Hepatocyte (in vitro differentiated cells): Measurements from ENCODE around the gene TSPAN33. TPM values are rescaled to one million over a fixed set of nuclear protein-coding genes. Genes with fewer than 3 reads are reported as not detected.

ENCODE experiments used
- DNase-seq: peaks from one replicate; pipeline ENCODE4 v3.0.0-alpha.2; 2016; ENCODE audit warnings: low spot score
- H2AFZ ChIP-seq: fragments of 200-600 bp; sonication (generic); 2 replicates; pipeline ENCODE4 v1.6.0; 2016; ENCODE audit warnings: antibody characterized with exemption, mild to moderate bottlenecking
- H3K27ac ChIP-seq: fragments of 200-600 bp; sonication (generic); 2 replicates; pipeline ENCODE4 v1.5.1; 2016; ENCODE audit warnings: mild to moderate bottlenecking
- H3K27me3 ChIP-seq: fragments of 200-600 bp; sonication (generic); 2 replicates; pipeline ENCODE4 v1.6.1; 2016
- H3K36me3 ChIP-seq: fragments of 200-600 bp; sonication (generic); replicated peaks from 2 replicates; pipeline ENCODE4 v1.5.1; 2016; ENCODE audit warnings: low read depth; ENCODE audit not compliant: insufficient read depth
- H3K4me1 ChIP-seq: fragments of 200-600 bp; sonication (generic); 2 replicates; pipeline ENCODE4 v1.5.1; 2016; ENCODE audit warnings: mild to moderate bottlenecking, moderate library complexity; ENCODE audit not compliant: insufficient read depth
- H3K4me2 ChIP-seq: fragments of 200-600 bp; sonication (generic); 2 replicates; pipeline ENCODE4 v1.6.0; 2016
- H3K4me3 ChIP-seq: fragments of 200-600 bp; sonication (generic); 2 replicates; pipeline ENCODE4 v1.5.1; 2016; ENCODE audit warnings: mild to moderate bottlenecking
- H3K79me2 ChIP-seq: fragments of 200-600 bp; sonication (generic); 2 replicates; pipeline ENCODE4 v1.6.0; 2017; ENCODE audit warnings: mild to moderate bottlenecking
- H3K9me2 ChIP-seq: fragments of 200-600 bp; sonication (generic); replicated peaks from 2 replicates; pipeline ENCODE4 v1.6.0; 2017; ENCODE audit warnings: mild to moderate bottlenecking; ENCODE audit not compliant: insufficient read depth
- H3K9me3 ChIP-seq: fragments of 200-600 bp; sonication (generic); 2 replicates; pipeline ENCODE4 v1.5.1; 2016; ENCODE audit warnings: low read depth, mild to moderate bottlenecking
- H4K20me1 ChIP-seq: fragments of 200-600 bp; sonication (generic); 2 replicates; pipeline ENCODE4 v1.6.0; 2016; ENCODE audit warnings: mild to moderate bottlenecking; ENCODE audit not compliant: insufficient read depth, poor library complexity, severe bottlenecking
- EZH2 ChIP-seq: fragments of 200-600 bp; sonication (generic); IDR thresholded peaks from 2 replicates; pipeline ENCODE4 v1.6.1; 2016; ENCODE audit warnings: antibody characterized with exemption, mild to moderate bottlenecking, borderline replicate concordance
- EZH2phosphoT487 ChIP-seq: fragments of 200-600 bp; sonication (generic); IDR thresholded peaks from one replicate; pipeline ENCODE4 v1.6.1; 2018; ENCODE audit warnings: antibody characterized with exemption, mild to moderate bottlenecking, low read depth, moderate library complexity; ENCODE audit not compliant: unreplicated experiment, severe bottlenecking
- WGBS: methylation state at CpG from one replicate; pipeline ENCODE4 v1.1.6; 2016; ENCODE audit warnings: low lambda C conversion rate; ENCODE audit errors: missing lambda C conversion rate; 5-methylcytosine and 5-hydroxymethylcytosine counted together
- polyA plus RNA-seq: library from polyadenylated mRNA; unstranded; fragments of >200 nt; fragmentation: Nextera tagmentation; extraction: Ambion mirVana; gene quantifications from 2 replicates; pipeline ENCODE4 v1.2.1, GENCODE V29; 2016
- total RNA-seq: library from RNA; depleted of rRNA; stranded (reverse); fragments of >200 nt; gene quantifications from 2 replicates; pipeline ENCODE4 v1.2.3, GENCODE V29; 2014
- TF ChIP-seq, protein P1 (sequence below): fragments of 200-600 bp; sonication (generic); IDR thresholded peaks from 2 replicates; pipeline ENCODE4 v1.5.1; 2016; ENCODE audit warnings: antibody characterized with exemption, mild to moderate bottlenecking; ENCODE audit not compliant: poor library complexity

TSPAN33 gene
- total and polyA plus RNA-seq, 2 experiments from 2014 or later, result 7.8 to 9.6 TPM

- Histone ChIP-seq H3K79me2 (no peaks in the 10 kb centered on the region), H3K9me2 (no peaks in the 10 kb centered on the region), H3K4me3 (no peak overlapping the region), H4K20me1 (no peaks in the 10 kb centered on the region), H2AFZ (no peak overlapping the region), H3K9me3 (no peaks in the 10 kb centered on the region), H3K4me2 (no peak overlapping the region), H3K36me3 (no peaks in the 10 kb centered on the region), H3K27me3 (no peaks in the 10 kb centered on the region), H3K4me1 (no peaks in the 10 kb centered on the region), H3K27ac (no peak overlapping the region)
- TF ChIP-seq, protein P1, sequence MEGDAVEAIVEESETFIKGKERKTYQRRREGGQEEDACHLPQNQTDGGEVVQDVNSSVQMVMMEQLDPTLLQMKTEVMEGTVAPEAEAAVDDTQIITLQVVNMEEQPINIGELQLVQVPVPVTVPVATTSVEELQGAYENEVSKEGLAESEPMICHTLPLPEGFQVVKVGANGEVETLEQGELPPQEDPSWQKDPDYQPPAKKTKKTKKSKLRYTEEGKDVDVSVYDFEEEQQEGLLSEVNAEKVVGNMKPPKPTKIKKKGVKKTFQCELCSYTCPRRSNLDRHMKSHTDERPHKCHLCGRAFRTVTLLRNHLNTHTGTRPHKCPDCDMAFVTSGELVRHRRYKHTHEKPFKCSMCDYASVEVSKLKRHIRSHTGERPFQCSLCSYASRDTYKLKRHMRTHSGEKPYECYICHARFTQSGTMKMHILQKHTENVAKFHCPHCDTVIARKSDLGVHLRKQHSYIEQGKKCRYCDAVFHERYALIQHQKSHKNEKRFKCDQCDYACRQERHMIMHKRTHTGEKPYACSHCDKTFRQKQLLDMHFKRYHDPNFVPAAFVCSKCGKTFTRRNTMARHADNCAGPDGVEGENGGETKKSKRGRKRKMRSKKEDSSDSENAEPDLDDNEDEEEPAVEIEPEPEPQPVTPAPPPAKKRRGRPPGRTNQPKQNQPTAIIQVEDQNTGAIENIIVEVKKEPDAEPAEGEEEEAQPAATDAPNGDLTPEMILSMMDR, result peak; percentile 74
- TF ChIP-seq EZH2 (no peak), EZH2phosphoT487 (no peak)
- peak; percentile 81 for DNase-seq
- 85% methylated on average over 16 of the region's 16 CpGs for WGBS
Observed at GRCh38 chr7:129210256-129210988, 65.9 kb downstream of the TSPAN33 start.

DNA sequence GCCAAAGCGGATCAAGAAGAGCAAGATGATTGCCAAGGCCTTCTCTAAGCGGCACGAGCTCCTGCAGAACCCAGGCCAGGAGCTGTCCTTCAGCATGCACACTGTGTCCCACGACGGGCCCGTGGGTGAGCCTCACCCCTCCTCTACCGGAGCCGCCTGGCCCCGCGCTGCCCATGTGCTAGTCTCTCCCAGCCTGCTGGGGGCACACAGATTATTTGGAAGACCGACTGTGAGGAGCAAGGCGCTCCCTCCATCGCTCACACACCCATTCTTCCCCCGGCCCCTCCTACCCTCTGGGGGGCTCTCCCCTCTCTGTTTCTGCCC lies 66.4 kb downstream of the TSPAN33 start:
- no peaks in the 10 kb centered on the region for H3K4me1 ChIP-seq

GRCh38 chr7:129212126-129212525 lies 67.6 kb downstream of the TSPAN33 start:
- no peaks in the 10 kb centered on the region for H3K79me2 ChIP-seq
- no peaks in the 10 kb centered on the region for H4K20me1 ChIP-seq
- no peak for DNase-seq
- H3K27ac ChIP-seq, result no peak overlapping the region
- no peak for TF ChIP-seq EZH2phosphoT487
- no peak for TF ChIP-seq EZH2
- TF ChIP-seq, protein P1, result no peak
- H3K4me3 ChIP-seq, result no peak overlapping the region
- H3K4me1 ChIP-seq, result no peaks in the 10 kb centered on the region
- no peak overlapping the region for H3K4me2 ChIP-seq
- H3K9me2 ChIP-seq, result no peaks in the 10 kb centered on the region
- no peak overlapping the region for H2AFZ ChIP-seq
- no peaks in the 10 kb centered on the region for H3K36me3 ChIP-seq
- H3K9me3 ChIP-seq, result no peaks in the 10 kb centered on the region
- over 99% methylated on average over 14 of the region's 14 CpGs for WGBS
- no peaks in the 10 kb centered on the region for H3K27me3 ChIP-seq

More for the DNA sequence above, 66.4 kb downstream of the TSPAN33 start:
- no peaks in the 10 kb centered on the region for H3K79me2 ChIP-seq
- WGBS, result 95% methylated on average over 14 of the region's 14 CpGs
- H3K27me3 ChIP-seq, result no peaks in the 10 kb centered on the region
- TF ChIP-seq EZH2phosphoT487, result no peak
- no peak for TF ChIP-seq EZH2
- TF ChIP-seq, protein P1, result no peak
- no peaks in the 10 kb centered on the region for H3K9me2 ChIP-seq
- H3K36me3 ChIP-seq, result no peaks in the 10 kb centered on the region
- no peak overlapping the region for H3K27ac ChIP-seq
- H3K4me3 ChIP-seq, result no peak overlapping the region
- no peak for DNase-seq
- H2AFZ ChIP-seq, result no peak overlapping the region
- H3K4me2 ChIP-seq, result no peak overlapping the region
- no peaks in the 10 kb centered on the region for H4K20me1 ChIP-seq
- H3K9me3 ChIP-seq, result no peaks in the 10 kb centered on the region

GRCh38 chr7:129212596-129212995 lies 68.1 kb downstream of the TSPAN33 start:
- H3K4me3 ChIP-seq, result no peak overlapping the region
- no peaks in the 10 kb centered on the region for H3K36me3 ChIP-seq
- no peaks in the 10 kb centered on the region for H4K20me1 ChIP-seq
- H3K4me1 ChIP-seq, result no peaks in the 10 kb centered on the region
- H3K9me3 ChIP-seq, result no peaks in the 10 kb centered on the region
- no peak for DNase-seq
- TF ChIP-seq EZH2 (no peak), EZH2phosphoT487 (no peak)
- TF ChIP-seq, protein P1, result no peak
- no peaks in the 10 kb centered on the region for H3K27me3 ChIP-seq
- no peak overlapping the region for H2AFZ ChIP-seq
- no peak overlapping the region for H3K4me2 ChIP-seq
- WGBS, result 100% methylated on average over 4 of the region's 4 CpGs
- no peaks in the 10 kb centered on the region for H3K9me2 ChIP-seq
- H3K79me2 ChIP-seq, result no peaks in the 10 kb centered on the region
- H3K27ac ChIP-seq, result no peak overlapping the region
